GM15510 (cell line): ENCODE data around the gene STARD6.

ENCODE experiments used
- POLR2A ChIP-seq: IDR thresholded peaks from 3 replicates; pipeline ENCODE4 v1.6.1; 2011; ENCODE audit warnings: borderline replicate concordance; ENCODE audit not compliant: insufficient read length; ENCODE audit errors: extremely low read depth

The STARD6 gene

GRCh38 chr18:54360406-54360805 is 2.7 kb upstream of the STARD6 start:
- no peak for TF ChIP-seq POLR2A

DNA sequence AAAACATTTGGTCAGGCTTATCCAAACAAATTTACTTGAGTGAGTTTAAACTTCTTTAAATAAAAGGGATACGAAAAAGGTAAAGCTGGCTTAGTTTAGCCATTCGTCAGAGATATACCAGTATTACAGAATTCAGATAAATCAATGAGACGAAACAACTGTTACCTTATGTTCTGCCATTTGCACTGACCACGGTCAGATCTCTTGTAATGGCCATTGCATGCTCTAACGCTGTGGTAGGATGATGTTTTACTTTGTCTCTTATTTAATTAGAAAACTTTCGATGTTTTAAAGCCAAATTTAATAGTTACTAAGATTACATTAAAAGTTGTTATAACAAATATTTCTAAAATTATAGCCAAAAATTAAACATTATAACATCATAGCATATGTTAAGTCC is 1.6 kb upstream of the STARD6 start:
- no peak for TF ChIP-seq POLR2A

- no peak for TF ChIP-seq POLR2A
Measured at GRCh38 chr18:54358495-54359040, 910 bp upstream of the STARD6 start.

DNA sequence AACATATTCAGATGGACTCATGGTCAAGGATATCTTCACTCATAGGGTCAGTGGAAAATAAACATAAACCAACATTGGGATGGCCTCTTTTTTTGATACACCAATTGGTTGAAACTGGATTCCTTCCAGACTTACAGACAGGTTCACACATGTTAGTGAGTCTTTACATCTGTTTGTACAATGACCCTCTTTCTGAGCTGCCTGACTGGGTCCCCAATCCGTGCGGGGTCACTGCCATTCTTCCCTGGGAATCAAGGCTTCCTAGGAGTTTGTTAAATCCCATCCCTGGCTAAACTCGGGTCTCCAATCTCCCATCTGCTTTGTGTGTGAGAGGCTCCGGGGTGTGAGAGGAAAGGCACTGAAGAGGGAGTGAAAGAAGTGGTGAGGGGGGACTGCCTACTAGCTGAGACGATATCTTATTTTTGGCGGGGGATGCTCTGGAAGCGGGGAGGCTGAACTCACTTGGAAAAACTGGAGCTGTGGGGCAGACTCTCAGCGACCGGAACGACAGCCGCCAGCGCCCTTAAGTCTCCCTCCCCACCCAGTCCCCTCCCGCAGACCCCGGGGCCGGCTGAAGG is 487 bp downstream of the STARD6 start:
- TF ChIP-seq POLR2A: no peak

GRCh38 chr18:54351186-54351585 is 6.5 kb downstream of the STARD6 start:
- no peak for TF ChIP-seq POLR2A

DNA sequence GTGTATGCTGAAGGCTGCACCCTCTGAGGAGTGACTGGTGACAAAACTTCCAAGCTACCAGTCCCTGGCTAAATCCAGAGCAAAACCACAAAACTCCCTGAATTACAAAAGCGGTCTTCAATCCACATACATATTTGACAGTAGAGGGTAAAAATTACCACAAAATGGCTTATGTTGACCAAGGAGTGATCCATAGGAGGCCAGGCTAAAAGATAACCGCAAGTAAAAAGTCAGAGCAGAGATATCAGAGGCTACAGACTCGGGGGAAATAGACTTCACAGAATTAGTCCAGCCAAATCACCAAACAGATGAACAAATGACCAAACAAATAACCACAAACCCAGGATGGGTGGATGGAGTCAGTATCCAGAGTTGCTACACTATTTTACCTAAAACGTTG is 19.4 kb downstream of the STARD6 start:
- no peak for TF ChIP-seq POLR2A

- no peak for TF ChIP-seq POLR2A
Measured at GRCh38 chr18:54335638-54336173, 22.0 kb downstream of the STARD6 start.

- TF ChIP-seq POLR2A: no peak
Measured at GRCh38 chr18:54330768-54331548, 26.7 kb downstream of the STARD6 start.

DNA sequence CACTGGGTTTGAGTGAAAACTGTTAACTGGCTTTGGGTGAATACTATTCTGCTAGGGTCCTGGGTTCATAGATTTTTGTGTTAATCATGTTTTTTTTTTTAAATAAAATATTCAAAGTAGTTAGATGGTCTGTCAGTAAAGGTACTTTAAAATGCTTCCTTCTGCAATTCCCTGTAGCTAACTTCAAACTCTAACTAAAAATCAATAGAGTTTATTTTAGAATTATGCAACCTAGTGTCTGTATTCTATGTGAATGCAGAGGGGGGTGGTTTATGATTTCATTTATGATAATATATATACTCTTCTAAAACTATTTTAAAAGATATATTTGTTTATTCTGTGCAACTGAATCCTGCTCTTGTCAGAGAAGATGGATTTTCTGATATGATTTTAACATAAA is 27.9 kb downstream of the STARD6 start:
- no peak for TF ChIP-seq POLR2A

DNA sequence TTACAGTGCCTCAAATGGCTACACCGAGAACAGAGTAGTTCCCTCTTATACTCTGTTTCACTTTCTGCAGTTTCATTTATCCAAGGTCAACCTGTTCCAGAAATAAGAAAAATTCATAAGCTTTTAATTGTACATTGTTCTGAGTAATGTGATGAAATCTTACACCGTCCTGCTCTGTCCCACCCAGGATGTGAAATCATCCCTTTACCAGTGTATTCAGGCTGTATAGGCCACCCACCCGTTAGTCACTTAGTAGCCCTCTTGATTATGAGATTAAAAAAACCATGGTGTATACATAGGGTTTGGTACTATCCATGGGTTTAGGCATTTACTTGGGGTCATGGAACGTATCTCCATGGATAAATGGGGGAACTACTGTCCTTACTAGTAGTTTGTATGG is 29.8 kb downstream of the STARD6 start:
- TF ChIP-seq POLR2A: no peak

- no peak for TF ChIP-seq POLR2A
Measured at GRCh38 chr18:54323970-54324369, 33.7 kb downstream of the STARD6 start.

DNA sequence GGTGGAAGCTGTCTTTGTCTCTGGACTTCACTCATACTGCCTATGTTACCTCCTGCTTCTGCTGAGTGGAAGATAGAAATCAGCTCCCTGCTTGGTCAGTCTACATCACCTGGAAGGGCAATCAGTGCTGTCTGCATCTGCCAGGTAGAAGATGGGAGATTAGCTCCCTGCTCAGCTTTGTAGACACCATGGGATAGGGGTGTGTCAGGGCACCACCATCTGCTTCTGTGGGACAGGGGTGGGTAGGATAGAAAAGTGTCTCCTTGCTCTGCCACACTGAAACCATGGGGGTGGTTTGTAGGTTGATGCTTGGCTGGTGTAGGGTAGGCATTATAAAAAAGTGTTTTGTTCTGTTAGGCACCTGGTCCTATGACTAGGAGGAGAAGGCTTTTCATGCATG is 34.1 kb downstream of the STARD6 start:
- TF ChIP-seq POLR2A: no peak

DNA sequence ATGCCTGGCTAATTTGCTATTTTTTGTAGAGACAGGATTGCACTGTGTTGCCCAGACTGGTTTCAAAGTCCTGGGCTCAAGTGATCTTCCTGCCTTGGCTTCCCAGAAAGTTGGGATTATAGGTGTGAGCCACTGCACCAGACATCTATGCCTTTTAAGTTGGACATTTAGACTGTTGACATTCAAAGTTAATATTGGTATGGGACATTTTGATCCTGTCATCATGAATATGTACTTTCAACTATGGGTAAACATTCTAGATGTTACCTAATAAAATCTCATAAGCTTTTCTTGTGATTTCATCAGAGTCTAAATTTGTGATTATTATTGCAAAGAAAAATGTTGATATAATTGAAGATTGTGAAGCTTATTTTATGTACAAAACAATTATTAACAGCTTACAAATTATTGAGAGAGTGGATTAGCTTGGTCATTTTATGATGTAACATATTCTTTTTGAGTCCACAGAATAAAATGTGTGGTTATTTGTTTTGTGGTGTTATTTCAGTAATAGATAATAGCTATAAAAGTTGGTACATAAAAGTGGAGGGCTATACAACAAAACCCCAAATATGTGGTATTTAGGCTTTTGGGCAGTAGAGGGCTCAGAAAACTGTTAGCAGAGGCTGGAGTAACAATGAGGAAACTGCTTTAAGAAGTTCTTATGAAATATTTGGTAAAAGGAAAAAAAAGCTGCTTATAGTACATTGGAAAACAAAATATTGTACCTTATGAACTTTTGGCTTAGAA is 41.4 kb downstream of the STARD6 start:
- no peak for TF ChIP-seq POLR2A

- TF ChIP-seq POLR2A: no peak
Measured at GRCh38 chr18:54303408-54303807, 54.2 kb downstream of the STARD6 start.

DNA sequence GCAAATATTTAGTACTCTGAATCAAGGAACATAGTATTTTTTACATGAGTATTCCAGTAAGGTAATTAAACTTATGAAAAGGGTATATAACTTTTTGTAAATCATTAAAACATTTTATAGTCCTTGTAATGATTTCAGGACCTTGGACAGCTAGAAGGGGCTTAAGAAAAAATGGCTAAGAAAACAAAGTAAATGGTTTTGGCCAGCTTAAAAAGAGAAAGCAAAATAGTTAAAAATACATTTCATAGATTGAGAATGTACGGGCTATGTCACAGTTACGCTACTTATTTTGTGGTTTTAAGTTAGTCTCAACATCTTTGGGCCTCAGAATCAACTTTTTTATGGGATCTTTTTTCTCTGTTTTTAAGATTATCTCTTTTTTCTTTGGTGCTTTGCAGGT is 61.6 kb downstream of the STARD6 start:
- TF ChIP-seq POLR2A: no peak

DNA sequence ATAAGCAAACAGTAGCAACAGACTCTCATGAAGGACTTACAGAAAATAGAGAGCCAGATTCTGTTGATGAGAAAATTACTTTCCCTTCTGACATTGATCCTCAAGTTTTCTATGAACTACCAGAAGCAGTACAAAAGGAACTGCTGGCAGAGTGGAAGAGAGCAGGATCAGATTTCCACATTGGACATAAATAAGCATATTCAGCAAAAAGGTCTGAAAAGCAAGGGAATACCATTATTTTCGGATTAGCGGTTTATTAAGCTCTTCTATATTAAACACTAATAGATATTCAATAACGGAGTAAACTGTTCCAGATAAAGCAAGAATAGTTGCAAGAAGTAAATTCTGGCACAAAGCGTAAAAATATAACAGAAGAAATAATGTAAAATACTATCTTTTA is 63.4 kb downstream of the STARD6 start:
- no peak for TF ChIP-seq POLR2A
